Measurements from ENCODE around the gene FRYL. TPM values are rescaled to one million over a fixed set of nuclear protein-coding genes. Genes with fewer than 3 reads are reported as not detected.
A peak's percentile ranks its signal among the peaks of the same experiment; 100 is the strongest.

FRYL gene
- total RNA-seq, 1 experiment from 2014 or later = 43.1 TPM

- BruUV-seq (replicated peaks) = no TSS peak
- intact Hi-C loops (cut with micrococcal nuclease; ENCODE audit: unreplicated experiment) = no loop called here
- no peak overlapping the region for H3K4me3 ChIP-seq (ENCODE audit: low read depth, low read length, poor library complexity, severe bottlenecking)
These were observed 295.4 kb downstream of the FRYL start for GRCh38 chr4:48484494-48485168.

GRCh38 chr4:48483777-48484493, 296.1 kb downstream of the FRYL start:
- Histone ChIP-seq H3K4me1 (ENCODE audit: insufficient read depth, low read length, poor library complexity, severe bottlenecking) (no peaks in the 10 kb centered on the region), H3K36me3 (ENCODE audit: insufficient read depth, low read length, poor library complexity, severe bottlenecking) (no peaks in the 10 kb centered on the region), H3K27ac (ENCODE audit: low read depth, low read length, poor library complexity, severe bottlenecking) (no peak overlapping the region), H3K9me3 (ENCODE audit: low read depth, low read length, poor library complexity, severe bottlenecking) (no peaks in the 10 kb centered on the region), H3K27me3 (replicated peaks; ENCODE audit: insufficient read depth, low read depth, low read length, poor library complexity) (peaks cover 17% of the 10 kb centered on the region), H3K4me3 (ENCODE audit: low read depth, low read length, poor library complexity, severe bottlenecking) (peak overlapping the region; percentile 56)
- ChIA-PET POLR2A (ENCODE audit: low non-redundant PET) (no interaction called here), CTCF (interaction anchor here (0.6 kb wide), 1 partner anchor 58 kb away, joined by 3 read pairs; no protein-coding TSS in a partner anchor)
- no TSS peak for BruUV-seq (replicated peaks)
- DNase-seq (ENCODE audit: low spot score) = no peak
- intact Hi-C loops (cut with micrococcal nuclease; ENCODE audit: unreplicated experiment) = no loop called here
- no peak for TF ChIP-seq CTCF (conservative IDR thresholded peaks at IDR 0.05; ENCODE audit: low read depth, low read length)
- no peak for TF ChIP-seq EZH2 (IDR thresholded peaks at IDR 0.05; ENCODE audit: borderline replicate concordance, low read depth, low read length, poor library complexity, severe bottlenecking)

More at GRCh38 chr4:48484494-48485168, 295.4 kb downstream of the FRYL start:
- H3K27ac ChIP-seq (ENCODE audit: low read depth, low read length, poor library complexity, severe bottlenecking) = no peak overlapping the region
- H3K36me3 ChIP-seq (ENCODE audit: insufficient read depth, low read length, poor library complexity, severe bottlenecking) = no peaks in the 10 kb centered on the region
- TF ChIP-seq CTCF (conservative IDR thresholded peaks at IDR 0.05; ENCODE audit: low read depth, low read length) (no peak), EZH2 (IDR thresholded peaks at IDR 0.05; ENCODE audit: borderline replicate concordance, low read depth, low read length, poor library complexity, severe bottlenecking) (no peak)
- ChIA-PET POLR2A (ENCODE audit: low non-redundant PET) (no interaction called here), CTCF (interaction anchor here (0.6 kb wide), 1 partner anchor 57 kb away, joined by 3 read pairs; no protein-coding TSS in a partner anchor)
- no peaks in the 10 kb centered on the region for H3K9me3 ChIP-seq (ENCODE audit: low read depth, low read length, poor library complexity, severe bottlenecking)
- peaks cover 22% of the 10 kb centered on the region for H3K27me3 ChIP-seq (replicated peaks; ENCODE audit: insufficient read depth, low read depth, low read length, poor library complexity)
- DNase-seq (ENCODE audit: low spot score) = no peak
- no peaks in the 10 kb centered on the region for H3K4me1 ChIP-seq (ENCODE audit: insufficient read depth, low read length, poor library complexity, severe bottlenecking)

- no TSS peak for BruUV-seq (replicated peaks)
These were observed 296.9 kb downstream of the FRYL start, which contains the start of gene SLC10A4 for GRCh38 chr4:48483006-48483776. TSS of gene SLC10A4 (plus strand) at chr4:48483343. CDS start at chr4:48483562, 219 bp downstream.

More at GRCh38 chr4:48483006-48483776, 296.9 kb downstream of the FRYL start, which contains the start of gene SLC10A4:
- CTCF ChIA-PET = no interaction called here
- Histone ChIP-seq H3K4me3 (ENCODE audit: low read depth, low read length, poor library complexity, severe bottlenecking) (peak within 1 kb of the TSS; percentile 56), H3K27me3 (replicated peaks; ENCODE audit: insufficient read depth, low read depth, low read length, poor library complexity) (peaks cover 12% of the 10 kb centered on the region), H3K27ac (ENCODE audit: low read depth, low read length, poor library complexity, severe bottlenecking) (no peak within 1 kb of the TSS), H3K9me3 (ENCODE audit: low read depth, low read length, poor library complexity, severe bottlenecking) (no peaks in the 10 kb centered on the region), H3K4me1 (ENCODE audit: insufficient read depth, low read length, poor library complexity, severe bottlenecking) (no peaks in the 10 kb centered on the region), H3K36me3 (ENCODE audit: insufficient read depth, low read length, poor library complexity, severe bottlenecking) (no peaks in the 10 kb centered on the region)
- POLR2A ChIA-PET (ENCODE audit: low non-redundant PET) = no interaction called here
- intact Hi-C loops (cut with micrococcal nuclease; ENCODE audit: unreplicated experiment) = no loop called here
- DNase-seq (ENCODE audit: low spot score) = peak; percentile 52
- TF ChIP-seq CTCF (conservative IDR thresholded peaks at IDR 0.05; ENCODE audit: low read depth, low read length) (no peak), EZH2 (IDR thresholded peaks at IDR 0.05; ENCODE audit: borderline replicate concordance, low read depth, low read length, poor library complexity, severe bottlenecking) (no peak)

All from A673 (cell line).